Muscle of leg (tissue), 11 donors: ENCODE results near the gene DNTTIP2. TPM values are rescaled to one million over a fixed set of nuclear protein-coding genes. Genes with fewer than 3 reads are reported as not detected.
"Not testable (repeated sequence)": the region's sequence is repeated elsewhere in the genome, so short reads cannot be mapped to it uniquely, and the experiment has no call there.

Experiments
- DNase-seq: peaks from one replicate; pipeline ENCODE4 v3.0.0; 2013
- H3K27ac ChIP-seq: one replicate; pipeline ENCODE4 v1.5.1; 2013; ENCODE audit warnings: mild to moderate bottlenecking, low read length, control low read depth
- H3K27me3 ChIP-seq: one replicate; pipeline ENCODE4 v1.6.1; 2013; ENCODE audit warnings: low read length; ENCODE audit not compliant: control insufficient read depth, insufficient read depth
- H3K36me3 ChIP-seq: one replicate; pipeline ENCODE4 v1.6.1; 2013; ENCODE audit warnings: low read length; ENCODE audit not compliant: control insufficient read depth, insufficient read depth
- H3K4me1 ChIP-seq: one replicate; pipeline ENCODE4 v1.6.1; 2013; ENCODE audit warnings: low read length; ENCODE audit not compliant: control insufficient read depth, insufficient read depth
- H3K4me3 ChIP-seq: one replicate; pipeline ENCODE4 v1.5.1; 2013; ENCODE audit warnings: low read length, control low read depth
- H3K9me3 ChIP-seq: replicated peaks from 2 replicates; pipeline ENCODE4 v1.6.1; 2013; ENCODE audit warnings: low read depth, low read length; ENCODE audit not compliant: control insufficient read depth
- WGBS: methylation state at CpG from one replicate; pipeline ENCODE4 v1.1.5; 2013; ENCODE audit warnings: missing lambda C conversion rate; ENCODE audit not compliant: insufficient coverage; 5-methylcytosine and 5-hydroxymethylcytosine counted together
- polyA plus RNA-seq, 8 donors: library from polyadenylated mRNA; unstranded; fragments of 120-200 nt; gene quantifications; one replicate each; pipeline versions ENCODE4 v1.2.1 to v1.2.3, GENCODE V29; 2013; ENCODE audit warnings: inconsistent platforms in 1 of 8, low replicate concordance in 1 of 8; ENCODE audit not compliant: insufficient read length in 8 of 8, insufficient read depth in 1 of 8
- total RNA-seq: library from RNA; stranded (reverse); fragments of 120-200 nt; gene quantifications from one replicate; pipeline ENCODE4 v1.2.4, GENCODE V29; 2013

Gene DNTTIP2
- total and polyA plus RNA-seq, 9 donors = 35.6 to 49.8 (median 43.8) TPM

DNA sequence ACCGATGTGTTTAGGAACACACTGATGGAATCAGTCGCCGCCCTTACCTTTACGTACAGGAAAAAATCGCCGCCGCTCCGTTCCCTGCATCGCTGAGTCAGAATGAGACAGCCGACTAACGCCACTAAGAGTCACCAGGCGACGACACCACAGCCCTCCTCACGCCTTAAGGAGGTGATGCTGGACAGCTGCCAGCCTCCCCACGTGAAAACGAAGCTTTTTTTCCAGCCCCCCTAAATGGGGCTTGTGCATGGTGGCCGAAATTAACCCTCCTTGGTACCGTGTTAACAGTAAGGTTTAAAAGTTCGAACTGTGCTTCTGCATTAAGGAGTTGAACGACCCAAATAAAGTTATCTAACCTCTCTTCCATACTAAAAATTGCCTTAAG lies 511 bp downstream of the DNTTIP2 start:
- Histone ChIP-seq H3K27me3 (no peaks in the 10 kb centered on the region), H3K4me1 (no peaks in the 10 kb centered on the region), H3K4me3 (peak overlapping the region; percentile 89), H3K27ac (peak overlapping the region; percentile 94), H3K36me3 (peaks cover 30% of the 10 kb centered on the region), H3K9me3 (no peaks in the 10 kb centered on the region)
- 2% methylated on average over 12 of the region's 20 CpGs for whole genome bisulfite sequencing
- peak; percentile 25 for DNase-seq

DNA sequence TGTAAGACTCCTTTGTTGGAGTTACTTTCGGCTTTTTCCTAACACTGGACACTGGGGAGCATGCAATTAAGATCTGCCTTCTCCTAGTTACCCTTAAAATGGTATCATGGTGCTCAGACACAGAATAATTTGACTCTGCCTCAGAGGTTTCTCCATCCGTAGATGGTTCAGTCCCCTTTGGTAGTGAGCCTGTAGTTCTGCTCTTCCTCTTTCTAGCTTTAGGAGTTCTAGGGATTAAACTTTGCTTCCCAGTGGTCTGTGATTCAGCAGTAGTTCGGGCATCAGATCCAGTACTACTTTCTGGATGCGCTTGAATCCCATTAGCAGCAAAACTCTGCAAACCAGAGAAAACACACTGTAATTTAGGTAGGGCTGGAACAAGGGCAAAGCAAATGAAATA lies 1.5 kb downstream of the DNTTIP2 start:
- Histone ChIP-seq H3K4me3 (no peak overlapping the region), H3K36me3 (peaks cover 32% of the 10 kb centered on the region), H3K4me1 (no peaks in the 10 kb centered on the region), H3K27me3 (no peaks in the 10 kb centered on the region), H3K27ac (no peak overlapping the region), H3K9me3 (no peaks in the 10 kb centered on the region)
- WGBS = 83% methylated on average over 2 of the region's 4 CpGs
- DNase-seq = no peak

DNA sequence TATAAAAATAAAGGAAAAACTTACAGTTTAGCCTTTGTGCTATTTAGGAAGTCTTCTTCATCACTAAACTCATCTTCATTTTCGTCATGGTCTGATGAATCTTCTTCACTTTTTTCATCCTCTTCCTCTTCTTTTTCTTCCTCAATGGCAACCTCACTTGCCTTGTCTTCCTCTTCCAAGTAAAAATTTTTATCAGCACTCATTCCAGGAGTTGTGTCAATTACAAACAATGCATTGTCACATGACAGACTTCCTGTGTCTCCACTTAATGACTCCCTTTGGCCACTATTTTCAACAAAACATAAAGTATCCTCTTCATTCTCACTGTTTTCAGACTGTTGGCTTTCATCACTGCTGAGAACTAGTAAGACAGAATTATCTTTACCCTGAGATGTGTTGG lies 2.8 kb downstream of the DNTTIP2 start:
- Histone ChIP-seq H3K27me3 (no peaks in the 10 kb centered on the region), H3K4me1 (no peaks in the 10 kb centered on the region), H3K4me3 (no peak overlapping the region), H3K27ac (no peak overlapping the region), H3K36me3 (peaks cover 35% of the 10 kb centered on the region), H3K9me3 (no peaks in the 10 kb centered on the region)
- DNase-seq = no peak
- WGBS = 88% methylated on average over 1 of the region's 1 CpG

DNA sequence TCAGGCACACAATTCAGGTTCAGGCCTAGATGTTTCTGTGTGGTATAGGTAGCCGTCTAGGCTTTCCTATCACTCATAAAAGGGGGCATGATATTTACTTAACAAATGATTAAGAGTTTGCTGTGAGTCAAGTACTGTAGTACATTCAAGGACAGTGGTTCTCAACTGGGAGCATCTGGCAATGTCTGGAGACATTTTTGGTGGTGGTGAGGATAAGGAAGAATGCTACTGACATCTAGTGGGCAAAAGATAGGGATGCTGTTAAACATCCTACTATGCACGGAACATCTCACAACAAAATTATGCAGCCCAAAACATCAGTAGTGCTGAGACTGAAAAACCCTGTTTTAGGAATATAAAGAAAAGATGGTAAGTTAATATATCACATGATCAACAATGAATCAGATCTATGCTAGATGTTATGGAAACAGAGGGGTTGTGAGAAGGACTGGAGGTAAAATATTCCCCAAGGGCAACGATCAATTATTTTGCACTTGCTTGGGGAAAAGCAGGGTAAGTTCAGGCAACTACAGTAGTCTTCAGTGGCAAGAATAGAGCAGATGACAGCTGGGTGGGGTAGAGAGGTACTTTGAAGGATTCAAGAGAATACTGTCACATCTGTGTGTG lies 4.9 kb downstream of the DNTTIP2 start:
- peaks cover 44% of the 10 kb centered on the region for H3K36me3 ChIP-seq
- no peaks in the 10 kb centered on the region for H3K27me3 ChIP-seq
- H3K27ac ChIP-seq = no peak overlapping the region
- no peak overlapping the region for H3K4me3 ChIP-seq
- H3K4me1 ChIP-seq = no peaks in the 10 kb centered on the region
- DNase-seq = peak; percentile 37
- H3K9me3 ChIP-seq = no peaks in the 10 kb centered on the region
- 85% methylated on average over 1 of the region's 3 CpGs for WGBS

DNA sequence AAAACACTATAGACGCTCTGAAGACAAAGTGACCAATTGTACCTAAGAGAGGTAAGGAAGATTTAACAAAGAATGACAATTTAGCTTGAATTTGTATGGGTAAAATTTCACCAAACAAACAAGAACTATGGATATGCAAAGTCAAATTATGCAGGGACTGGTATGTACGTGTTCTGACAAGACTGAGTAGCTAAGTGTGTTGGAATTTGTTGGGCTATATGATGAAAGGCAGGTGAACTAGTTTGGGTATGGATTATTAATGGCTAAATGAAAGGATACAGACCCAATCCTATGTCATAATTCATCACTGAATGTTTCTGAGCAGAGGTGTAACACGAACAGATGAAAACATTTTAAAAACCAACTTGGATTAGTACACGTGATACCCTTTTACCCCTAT lies 7.6 kb downstream of the DNTTIP2 start:
- H3K27ac ChIP-seq = no peak overlapping the region
- H3K4me3 ChIP-seq = no peak overlapping the region
- no peaks in the 10 kb centered on the region for H3K4me1 ChIP-seq
- DNase-seq = no peak
- no CpG with 5 or more reads among the region's 4 CpGs for WGBS
- peaks cover 36% of the 10 kb centered on the region for H3K36me3 ChIP-seq
- no peaks in the 10 kb centered on the region for H3K27me3 ChIP-seq
- H3K9me3 ChIP-seq = no peaks in the 10 kb centered on the region

DNA sequence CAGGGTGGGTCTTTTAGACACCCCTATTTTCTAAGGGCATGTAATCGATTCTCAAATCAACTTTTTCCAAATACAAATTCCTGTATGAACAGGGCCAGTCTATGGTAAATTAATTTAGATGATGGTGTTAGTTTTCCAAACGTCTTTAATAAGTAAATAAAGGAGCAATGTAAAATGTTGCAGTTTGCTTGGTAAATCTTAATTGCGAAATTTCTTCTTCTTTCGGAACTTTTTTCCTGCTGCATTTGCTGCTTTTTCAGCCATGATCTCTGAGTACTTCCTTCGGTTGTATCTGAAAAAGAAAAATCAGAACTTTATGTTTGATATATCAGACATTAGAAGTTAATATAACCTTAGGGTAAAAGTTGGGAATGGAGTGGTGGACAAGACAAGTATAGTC lies 9.4 kb downstream of the DNTTIP2 start:
- Histone ChIP-seq H3K36me3 (peaks cover 27% of the 10 kb centered on the region), H3K4me1 (no peaks in the 10 kb centered on the region), H3K9me3 (no peaks in the 10 kb centered on the region), H3K4me3 (no peak overlapping the region), H3K27ac (no peak overlapping the region), H3K27me3 (no peaks in the 10 kb centered on the region)
- no peak for DNase-seq
- WGBS = 100% methylated on average over 3 of the region's 5 CpGs

DNA sequence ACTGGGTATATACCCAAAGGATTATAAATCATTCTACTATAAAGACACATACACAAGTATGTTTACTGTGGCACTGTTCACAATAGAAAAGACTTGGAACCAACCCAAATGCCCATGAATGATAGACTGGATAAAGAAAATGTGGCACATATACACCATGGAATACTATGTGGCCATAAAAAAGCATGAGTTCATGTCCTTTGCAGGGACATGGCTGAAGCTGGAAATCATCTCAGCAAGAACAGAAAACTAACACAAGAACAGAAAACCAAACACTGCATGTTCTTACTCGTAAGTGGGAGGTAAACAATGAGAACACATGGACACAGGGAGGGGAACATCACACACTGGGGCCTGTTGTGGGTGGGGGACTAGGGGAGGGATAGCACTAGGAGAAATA lies 10.5 kb downstream of the DNTTIP2 start:
- H3K27me3 ChIP-seq, H3K9me3 ChIP-seq, DNase-seq, H3K4me1 ChIP-seq, H3K4me3 ChIP-seq, H3K27ac ChIP-seq: not testable (repeated sequence)
- peaks cover 19% of the 10 kb centered on the region for H3K36me3 ChIP-seq
- WGBS = no CpG with 5 or more reads among the region's 1 CpG

DNA sequence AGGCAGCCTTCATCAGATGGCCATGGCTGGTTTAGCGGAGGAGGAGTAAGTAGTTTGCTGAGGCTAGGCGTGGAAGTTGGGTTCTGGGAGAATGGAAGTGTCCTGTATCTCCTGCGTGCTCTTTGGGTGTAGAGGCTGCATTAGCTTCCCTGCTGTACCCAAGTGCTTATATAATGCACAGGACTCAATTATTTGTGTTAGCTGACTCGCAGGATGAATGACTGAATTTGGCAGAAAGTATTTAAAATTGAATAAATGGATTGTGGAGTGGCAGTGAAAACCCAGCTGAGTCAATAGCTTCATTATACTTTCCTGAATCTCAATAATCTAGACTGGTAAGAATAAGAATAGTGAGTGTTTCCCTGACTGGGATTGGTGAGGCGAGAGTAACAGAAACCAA lies 13.8 kb downstream of the DNTTIP2 start:
- WGBS = 100% methylated on average over 1 of the region's 5 CpGs
- no peak overlapping the region for H3K27ac ChIP-seq
- peaks cover 9% of the 10 kb centered on the region for H3K36me3 ChIP-seq
- DNase-seq = no peak
- H3K9me3 ChIP-seq = no peaks in the 10 kb centered on the region
- H3K27me3 ChIP-seq = no peaks in the 10 kb centered on the region
- no peaks in the 10 kb centered on the region for H3K4me1 ChIP-seq
- no peak overlapping the region for H3K4me3 ChIP-seq

DNA sequence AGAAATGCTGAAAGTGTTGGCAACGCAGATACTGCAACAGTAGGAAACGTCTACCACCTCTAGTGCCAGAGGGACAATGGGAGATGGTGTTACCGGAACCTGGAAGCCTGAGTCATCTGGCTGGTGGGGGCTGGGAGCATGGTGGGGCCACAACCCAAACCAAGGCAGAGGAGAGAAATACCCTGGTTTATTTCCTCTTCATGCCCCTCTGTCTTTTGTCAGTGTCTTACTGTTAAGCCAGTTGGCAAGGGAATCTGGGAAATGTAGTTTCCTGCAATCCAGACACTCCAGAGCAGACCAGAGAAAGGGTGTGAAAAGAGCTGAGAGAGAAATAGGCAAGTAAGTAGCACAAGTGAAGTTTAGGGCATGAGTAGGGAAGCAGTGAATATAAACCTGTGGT lies 14.8 kb downstream of the DNTTIP2 start:
- no peak overlapping the region for H3K27ac ChIP-seq
- peaks cover 5% of the 10 kb centered on the region for H3K36me3 ChIP-seq
- H3K4me3 ChIP-seq = no peak overlapping the region
- no peaks in the 10 kb centered on the region for H3K4me1 ChIP-seq
- WGBS = 88% methylated on average over 3 of the region's 3 CpGs
- H3K9me3 ChIP-seq = no peaks in the 10 kb centered on the region
- DNase-seq = no peak
- no peaks in the 10 kb centered on the region for H3K27me3 ChIP-seq

DNA sequence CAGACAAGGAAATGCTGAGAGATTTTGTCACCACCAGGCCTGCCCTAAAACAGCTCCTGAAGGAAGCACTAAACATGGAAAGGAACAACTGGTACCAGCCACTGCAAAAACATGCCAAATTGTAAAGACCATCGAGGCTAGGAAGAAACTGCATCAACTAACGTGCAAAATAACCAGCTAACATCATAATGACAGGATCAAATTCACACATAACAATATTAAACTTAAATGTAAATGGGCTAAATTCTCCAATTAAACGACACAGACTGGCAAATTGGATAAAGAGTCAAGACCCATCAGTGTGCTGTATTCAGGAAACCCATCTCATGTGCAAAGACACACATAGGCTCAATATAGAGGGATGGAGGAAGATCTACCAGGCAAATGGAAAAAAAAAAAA lies 21.4 kb downstream of the DNTTIP2 start:
- H3K27me3 ChIP-seq, DNase-seq, H3K36me3 ChIP-seq, H3K4me1 ChIP-seq, H3K9me3 ChIP-seq, H3K27ac ChIP-seq, H3K4me3 ChIP-seq: not testable (repeated sequence)
- no CpG with 5 or more reads among the region's 3 CpGs for WGBS

DNA sequence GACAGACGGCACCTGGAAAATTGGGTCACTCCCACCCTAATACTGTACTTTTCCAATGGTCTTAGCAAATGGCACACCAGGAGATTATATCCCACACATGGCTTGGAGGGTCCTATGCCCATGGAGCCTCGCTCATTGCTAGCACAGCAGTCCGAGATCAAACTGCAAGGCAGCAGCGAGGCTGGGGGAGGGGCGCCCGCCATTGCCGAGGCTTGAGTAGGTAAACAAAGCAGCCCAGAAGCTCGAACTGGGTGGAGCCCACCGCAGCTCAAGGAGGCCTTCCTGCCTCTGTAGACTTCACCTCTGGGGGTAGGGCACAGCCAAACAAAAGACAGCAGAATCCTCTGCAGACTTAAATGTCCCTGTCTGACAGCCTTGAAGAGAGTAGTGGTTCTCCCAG lies 23.0 kb downstream of the DNTTIP2 start:
- not testable (repeated sequence) for DNase-seq, H3K4me3 ChIP-seq, H3K36me3 ChIP-seq, H3K27ac ChIP-seq, H3K4me1 ChIP-seq, H3K9me3 ChIP-seq, H3K27me3 ChIP-seq
- 93% methylated on average over 7 of the region's 9 CpGs for WGBS
